Sigmoid colon (tissue), 4 donors: Measurements from ENCODE around the gene SH2D5.

Source experiments
- CTCF ChIP-seq, 4 experiments: fragments of 450-650 bp in 3 of 4; fragments of 200-600 bp in 1 of 4; IDR thresholded peaks; one replicate each; pipeline ENCODE4 v1.5.1; 2016 to 2019; ENCODE audit warnings: antibody characterized with exemption in 4 of 4, mild to moderate bottlenecking in 3 of 4, moderate library complexity in 2 of 4
- EP300 ChIP-seq, 4 donors: sonication (generic); formaldehyde crosslinking; IDR thresholded peaks; one replicate each; pipeline ENCODE4 v1.6.1; 2017; ENCODE audit warnings: antibody characterized with exemption in 4 of 4
- POLR2A ChIP-seq, 2 donors: fragments of 450-650 bp; IDR thresholded peaks; one replicate each; pipeline ENCODE4 v1.6.1; 2016; ENCODE audit warnings: antibody characterized with exemption in 2 of 2, mild to moderate bottlenecking in 2 of 2, moderate library complexity in 2 of 2
- POLR2AphosphoS5 ChIP-seq, 4 donors: sonication (generic); formaldehyde crosslinking; IDR thresholded peaks; one replicate each; pipeline ENCODE4 v1.6.1; 2017; ENCODE audit warnings: antibody characterized with exemption in 4 of 4

- TF ChIP-seq POLR2AphosphoS5 (IDR thresholded peaks at IDR 0.05) (no peak), CTCF (IDR thresholded peaks at IDR 0.05) (no peak), POLR2A (IDR thresholded peaks at IDR 0.05) (no peak), EP300 (IDR thresholded peaks at IDR 0.05) (no peak)
These were observed 25.7 kb downstream of the SH2D5 start for GRCh38 chr1:20706841-20707240.
